ENCODE data around the gene FAIM2. TPM values are rescaled to one million over a fixed set of nuclear protein-coding genes. Genes with fewer than 3 reads are reported as not detected.

FAIM2 gene
- polyA plus RNA-seq, 1 donor: 10.3 TPM

GRCh38 chr12:49917166-49917787 lies 13.6 kb upstream of the FAIM2 start:
- DNase-seq: no peak

- DNase-seq: no peak
Observed at GRCh38 chr12:49916129-49916919, 12.6 kb upstream of the FAIM2 start.

- DNase-seq: no peak
Observed at GRCh38 chr12:49912345-49913255, 8.9 kb upstream of the FAIM2 start.

GRCh38 chr12:49911213-49911605 lies 7.5 kb upstream of the FAIM2 start:
- no peak for DNase-seq

GRCh38 chr12:49910331-49911212 lies 6.9 kb upstream of the FAIM2 start:
- DNase-seq: no peak

GRCh38 chr12:49909826-49910225 lies 6.1 kb upstream of the FAIM2 start:
- no peak for DNase-seq

GRCh38 chr12:49909356-49909755 lies 5.7 kb upstream of the FAIM2 start:
- no peak for DNase-seq

GRCh38 chr12:49907352-49907751 lies 3.7 kb upstream of the FAIM2 start:
- DNase-seq: no peak

- DNase-seq: no peak
Observed at GRCh38 chr12:49905718-49906314, 2.1 kb upstream of the FAIM2 start.

GRCh38 chr12:49904601-49905000 lies 901 bp upstream of the FAIM2 start:
- DNase-seq: no peak

- DNase-seq: no peak
Observed at GRCh38 chr12:49903351-49903699, 375 bp downstream of the FAIM2 start.

- DNase-seq: no peak
Observed at GRCh38 chr12:49902399-49903350, 1.0 kb downstream of the FAIM2 start.

- no peak for DNase-seq
Observed at GRCh38 chr12:49901986-49902385, 1.7 kb downstream of the FAIM2 start.

- DNase-seq: no peak
Observed at GRCh38 chr12:49901026-49901425, 2.7 kb downstream of the FAIM2 start.

- DNase-seq: no peak
Observed at GRCh38 chr12:49900371-49900770, 3.3 kb downstream of the FAIM2 start.

- no peak for DNase-seq
Observed at GRCh38 chr12:49899921-49900320, 3.8 kb downstream of the FAIM2 start.

GRCh38 chr12:49899286-49899843 lies 4.3 kb downstream of the FAIM2 start:
- no peak for DNase-seq

GRCh38 chr12:49897276-49897675 lies 6.4 kb downstream of the FAIM2 start:
- no peak for DNase-seq

- DNase-seq: no peak
Observed at GRCh38 chr12:49895773-49896172, 7.9 kb downstream of the FAIM2 start.

- DNase-seq: no peak
Observed at GRCh38 chr12:49894751-49895148, 8.9 kb downstream of the FAIM2 start.

Measured in hindlimb muscle (tissue), 1 donor.